ENCODE results near the gene SMAD4. TPM values are rescaled to one million over a fixed set of nuclear protein-coding genes. Genes with fewer than 3 reads are reported as not detected.

Gene SMAD4
- total and polyA plus RNA-seq, 2 of the 8 experiments (the other 6 are each of a cell fraction or from before 2014, with no cell fraction given) = 86.5 to 139 TPM

- WGBS, 2 experiments (ENCODE audit: extremely low coverage in 1 of 2, insufficient coverage in 1 of 2, insufficient read length in 1 of 2, insufficient replicate concordance in 2 of 2, low coverage in 1 of 2, low lambda C conversion rate in 2 of 2, missing lambda C conversion rate in 1 of 2) = 88% methylated on average over 1 of the region's 1 CpG; no CpG with 5 or more reads in 1 of the 2 experiments
- H4K5ac ChIP-seq (ENCODE audit: insufficient read length, low read depth, low read length) = no peak overlapping the region
- CTCF ChIA-PET (ENCODE audit: partially characterized antibody) = interaction anchor here (0.5 kb wide), 1 partner anchor 461 kb away, joined by 3 read pairs; no protein-coding TSS in a partner anchor
- H3K4me3 ChIP-seq (ENCODE audit: extremely low read depth in 1 of 4, insufficient read depth in 2 of 4, low read depth in 3 of 4, low read length in 4 of 4) = no peak overlapping the region
- no peak overlapping the region for H3K23ac ChIP-seq (ENCODE audit: insufficient read length)
- peaks cover 0 to 24% of the 10 kb centered on the region in 2 experiments; a peak in 2 of 4 replicates for H3K79me2 ChIP-seq (ENCODE audit: control insufficient read depth in 1 of 2, insufficient read depth in 2 of 2, low read length in 2 of 2)
- H3K4me1 ChIP-seq (replicated peaks in 1 of 4; ENCODE audit: control insufficient read depth in 3 of 4, insufficient read depth in 4 of 4, low read length in 3 of 4) = no peaks in the 10 kb centered on the region
- H3K18ac ChIP-seq (ENCODE audit: extremely low read depth, low read length) = no peak overlapping the region
- no peak overlapping the region for H4K91ac ChIP-seq (replicated peaks; ENCODE audit: insufficient read length, low read length)
- H3K4ac ChIP-seq (replicated peaks; ENCODE audit: insufficient read length, low read depth, low read length) = no peak overlapping the region
- no peak overlapping the region for H2BK5ac ChIP-seq (ENCODE audit: low read depth, low read length)
- DNase-seq (ENCODE audit: low read depth in 1 of 2, low spot score in 2 of 2) = no peak
- H3K23me2 ChIP-seq (ENCODE audit: low read depth, low read length) = no peaks in the 10 kb centered on the region
- no peak overlapping the region for H2BK120ac ChIP-seq (replicated peaks; ENCODE audit: low read depth, low read length)
- no peaks in the 10 kb centered on the region for H4K20me1 ChIP-seq (replicated peaks in 1 of 2; ENCODE audit: control insufficient read depth in 1 of 2, insufficient read depth in 2 of 2, low read length in 2 of 2)
- H3K56ac ChIP-seq (replicated peaks; ENCODE audit: insufficient read length, low read depth, low read length) = no peak overlapping the region
- no peaks in the 10 kb centered on the region for H3K79me1 ChIP-seq (ENCODE audit: low read depth, low read length)
- H2AFZ ChIP-seq (ENCODE audit: low read length) = no peak overlapping the region
- H3K27ac ChIP-seq (ENCODE audit: low read depth, low read length) = no peak overlapping the region
- no peak overlapping the region for H3K14ac ChIP-seq (ENCODE audit: insufficient read length)
- POLR2A ChIA-PET (ENCODE audit: partially characterized antibody) = no interaction called here
- no peak overlapping the region for H2BK12ac ChIP-seq (ENCODE audit: low read depth, low read length)
- no peak overlapping the region for H2BK20ac ChIP-seq (ENCODE audit: low read length)
- no peak overlapping the region for H2BK15ac ChIP-seq (ENCODE audit: low read length)
- H2AK5ac ChIP-seq (ENCODE audit: low read depth, low read length) = no peak overlapping the region
- H3K9ac ChIP-seq (replicated peaks in 1 of 4; ENCODE audit: extremely low read depth in 1 of 4, low read depth in 3 of 4, low read length in 3 of 4) = no peak overlapping the region
- no peak for FAIRE-seq
- no peak overlapping the region for H3K4me2 ChIP-seq (ENCODE audit: insufficient read depth in 1 of 2, low read depth in 2 of 2, low read length in 2 of 2)
- no peaks in the 10 kb centered on the region for H3K9me3 ChIP-seq (ENCODE audit: insufficient read depth in 2 of 2, low read depth in 1 of 2, low read length in 1 of 2)
- peaks cover 7 to 42% (median 27%) of the 10 kb centered on the region in 4 experiments for H3K36me3 ChIP-seq (ENCODE audit: control insufficient read depth in 2 of 4, insufficient read depth in 4 of 4, low read length in 3 of 4)
- no peaks in the 10 kb centered on the region for H3K27me3 ChIP-seq (replicated peaks in 1 of 4; ENCODE audit: control insufficient read depth in 3 of 4, extremely low read depth in 1 of 4, insufficient read depth in 3 of 4, low read length in 3 of 4)
- no peak overlapping the region for H4K8ac ChIP-seq (ENCODE audit: extremely low read depth, insufficient read depth, low read length)
- TF ChIP-seq POLR2A (IDR thresholded peaks at IDR 0.05; ENCODE audit: control extremely low read depth in 1 of 2, low read depth in 2 of 2, low read length in 2 of 2) = no peak
- no peak for TF ChIP-seq SP4 (IDR thresholded peaks at IDR 0.05; ENCODE audit: low read length)
- TF ChIP-seq SIRT6 (IDR thresholded peaks at IDR 0.05; ENCODE audit: low read length) = no peak
- no peak for TF ChIP-seq TAF1 (IDR thresholded peaks at IDR 0.05; ENCODE audit: low read depth, low read length)
- TF ChIP-seq FOSL1 (IDR thresholded peaks at IDR 0.05; ENCODE audit: insufficient read depth, low read depth, low read length) = no peak
- TF ChIP-seq RAD21 (IDR thresholded peaks at IDR 0.05 in 1 of 2, conservative IDR thresholded peaks at IDR 0.05 in 1 of 2; ENCODE audit: low read depth in 2 of 2, low read length in 2 of 2) = no peak
- no peak for TF ChIP-seq MAX (IDR thresholded peaks at IDR 0.05)
- no peak for TF ChIP-seq HDAC2 (IDR thresholded peaks at IDR 0.05; ENCODE audit: borderline replicate concordance in 1 of 2, low read depth in 2 of 2, low read length in 2 of 2)
- no peak for TF ChIP-seq TBP (IDR thresholded peaks at IDR 0.05; ENCODE audit: low read depth, low read length)
- no peak for TF ChIP-seq E2F6 (IDR thresholded peaks at IDR 0.05)
- no peak for TF ChIP-seq ATF2 (IDR thresholded peaks at IDR 0.05; ENCODE audit: low read length)
- no peak for TF ChIP-seq HDAC6 (IDR thresholded peaks at IDR 0.05; ENCODE audit: low read depth, low read length)
Observed at GRCh38 chr18:51074605-51075004, 44.6 kb downstream of the SMAD4 start.

Measured in H1 (cell line).